GM21447 (cell line): Measurements from ENCODE around the gene MRC1.

ENCODE experiments used
- ATAC-seq: cut with Tn5 transposase; IDR thresholded peaks from one replicate; pipeline ENCODE4 v1.9.1; 2021; ENCODE audit not compliant: unreplicated experiment

MRC1 gene

GRCh38 chr10:17842641-17843040 lies 33.5 kb downstream of the MRC1 start:
- no peak for ATAC-seq

GRCh38 chr10:17847585-17848296 lies 38.6 kb downstream of the MRC1 start:
- ATAC-seq: no peak

GRCh38 chr10:17848646-17849045 lies 39.5 kb downstream of the MRC1 start:
- no peak for ATAC-seq

GRCh38 chr10:17850501-17850900 lies 41.4 kb downstream of the MRC1 start:
- ATAC-seq: no peak

GRCh38 chr10:17851611-17852010 lies 42.5 kb downstream of the MRC1 start:
- ATAC-seq: no peak

GRCh38 chr10:17854044-17854652 lies 45.0 kb downstream of the MRC1 start:
- ATAC-seq: no peak

GRCh38 chr10:17857040-17857439 lies 47.9 kb downstream of the MRC1 start:
- no peak for ATAC-seq

- no peak for ATAC-seq
Observed at GRCh38 chr10:17859492-17860156, 50.5 kb downstream of the MRC1 start.

GRCh38 chr10:17861760-17862159 lies 52.6 kb downstream of the MRC1 start:
- ATAC-seq: no peak

- no peak for ATAC-seq
Observed at GRCh38 chr10:17865351-17865750, 56.2 kb downstream of the MRC1 start.

- no peak for ATAC-seq
Observed at GRCh38 chr10:17866346-17866745, 57.2 kb downstream of the MRC1 start.

- ATAC-seq: no peak
Observed at GRCh38 chr10:17867056-17867455, 57.9 kb downstream of the MRC1 start.

- no peak for ATAC-seq
Observed at GRCh38 chr10:17871036-17871435, 61.9 kb downstream of the MRC1 start.

GRCh38 chr10:17872191-17873091 lies 63.3 kb downstream of the MRC1 start:
- ATAC-seq: no peak

- ATAC-seq: no peak
Observed at GRCh38 chr10:17873946-17874345, 64.8 kb downstream of the MRC1 start.

- no peak for ATAC-seq
Observed at GRCh38 chr10:17877121-17877520, 68.0 kb downstream of the MRC1 start.

- ATAC-seq: no peak
Observed at GRCh38 chr10:17878896-17879295, 69.7 kb downstream of the MRC1 start.

- ATAC-seq: no peak
Observed at GRCh38 chr10:17880601-17881000, 71.5 kb downstream of the MRC1 start.

- no peak for ATAC-seq
Observed at GRCh38 chr10:17882557-17882956, 73.4 kb downstream of the MRC1 start.

- ATAC-seq: no peak
Observed at GRCh38 chr10:17883621-17884020, 74.5 kb downstream of the MRC1 start.

- ATAC-seq: no peak
Observed at GRCh38 chr10:17888189-17888588, 79.0 kb downstream of the MRC1 start.
